Measurements from ENCODE around the gene GPR148.

The GPR148 gene

GRCh38 chr2:130764035-130764820 is 35.4 kb downstream of the GPR148 start:
- Histone ChIP-seq H3K36me3 (ENCODE audit: control insufficient read depth, insufficient read depth, low read length, severe bottlenecking) (no peaks in the 10 kb centered on the region), H3K4me1 (ENCODE audit: control insufficient read depth, insufficient read depth, low read length) (no peaks in the 10 kb centered on the region), H3K9me3 (ENCODE audit: control insufficient read depth, low read length) (no peaks in the 10 kb centered on the region), H3K4me3 (ENCODE audit: low read length) (no peak overlapping the region), H3K27me3 (replicated peaks; ENCODE audit: control insufficient read depth, insufficient read depth, low read length) (peaks cover 26% of the 10 kb centered on the region), H3K9ac (ENCODE audit: low read length) (no peak overlapping the region)
- no peak for DNase-seq (ENCODE audit: low read depth)

- Histone ChIP-seq H3K9me3 (ENCODE audit: control insufficient read depth, low read length) (no peaks in the 10 kb centered on the region), H3K4me1 (ENCODE audit: control insufficient read depth, insufficient read depth, low read length) (no peaks in the 10 kb centered on the region), H3K27me3 (replicated peaks; ENCODE audit: control insufficient read depth, insufficient read depth, low read length) (peaks cover 26% of the 10 kb centered on the region), H3K4me3 (ENCODE audit: low read length) (no peak overlapping the region), H3K9ac (ENCODE audit: low read length) (no peak overlapping the region), H3K36me3 (ENCODE audit: control insufficient read depth, insufficient read depth, low read length, severe bottlenecking) (no peaks in the 10 kb centered on the region)
- DNase-seq (ENCODE audit: low read depth) = no peak
Measured at GRCh38 chr2:130764821-130765115, 35.9 kb downstream of the GPR148 start.

- Histone ChIP-seq H3K9ac (ENCODE audit: low read length) (no peak overlapping the region), H3K27me3 (replicated peaks; ENCODE audit: control insufficient read depth, insufficient read depth, low read length) (peaks cover 22% of the 10 kb centered on the region), H3K36me3 (ENCODE audit: control insufficient read depth, insufficient read depth, low read length, severe bottlenecking) (no peaks in the 10 kb centered on the region), H3K9me3 (ENCODE audit: control insufficient read depth, low read length) (no peaks in the 10 kb centered on the region), H3K4me3 (ENCODE audit: low read length) (no peak overlapping the region), H3K4me1 (ENCODE audit: control insufficient read depth, insufficient read depth, low read length) (no peaks in the 10 kb centered on the region)
- DNase-seq (ENCODE audit: low read depth) = no peak
Measured at GRCh38 chr2:130765464-130765863, 36.6 kb downstream of the GPR148 start.

GRCh38 chr2:130766037-130766436 is 37.2 kb downstream of the GPR148 start:
- Histone ChIP-seq H3K4me3 (ENCODE audit: low read length) (no peak overlapping the region), H3K9ac (ENCODE audit: low read length) (no peak overlapping the region), H3K4me1 (ENCODE audit: control insufficient read depth, insufficient read depth, low read length) (no peaks in the 10 kb centered on the region), H3K9me3 (ENCODE audit: control insufficient read depth, low read length) (no peaks in the 10 kb centered on the region), H3K27me3 (replicated peaks; ENCODE audit: control insufficient read depth, insufficient read depth, low read length) (peaks cover 18% of the 10 kb centered on the region), H3K36me3 (ENCODE audit: control insufficient read depth, insufficient read depth, low read length, severe bottlenecking) (no peaks in the 10 kb centered on the region)
- no peak for DNase-seq (ENCODE audit: low read depth)

- H3K4me3 ChIP-seq (ENCODE audit: low read length) = no peak overlapping the region
- H3K36me3 ChIP-seq (ENCODE audit: control insufficient read depth, insufficient read depth, low read length, severe bottlenecking) = no peaks in the 10 kb centered on the region
- no peaks in the 10 kb centered on the region for H3K9me3 ChIP-seq (ENCODE audit: control insufficient read depth, low read length)
- no peak overlapping the region for H3K9ac ChIP-seq (ENCODE audit: low read length)
- H3K4me1 ChIP-seq (ENCODE audit: control insufficient read depth, insufficient read depth, low read length) = no peaks in the 10 kb centered on the region
- H3K27me3 ChIP-seq (replicated peaks; ENCODE audit: control insufficient read depth, insufficient read depth, low read length) = peaks cover 10% of the 10 kb centered on the region
- DNase-seq (ENCODE audit: low read depth) = no peak
Measured at GRCh38 chr2:130766711-130767407, 38.0 kb downstream of the GPR148 start.

- no peaks in the 10 kb centered on the region for H3K36me3 ChIP-seq (ENCODE audit: control insufficient read depth, insufficient read depth, low read length, severe bottlenecking)
- H3K9me3 ChIP-seq (ENCODE audit: control insufficient read depth, low read length) = no peaks in the 10 kb centered on the region
- H3K4me1 ChIP-seq (ENCODE audit: control insufficient read depth, insufficient read depth, low read length) = no peaks in the 10 kb centered on the region
- H3K9ac ChIP-seq (ENCODE audit: low read length) = no peak overlapping the region
- H3K4me3 ChIP-seq (ENCODE audit: low read length) = no peak overlapping the region
- H3K27me3 ChIP-seq (replicated peaks; ENCODE audit: control insufficient read depth, insufficient read depth, low read length) = peaks cover 9% of the 10 kb centered on the region
- DNase-seq (ENCODE audit: low read depth) = no peak
Measured at GRCh38 chr2:130767408-130767775, 38.5 kb downstream of the GPR148 start.

- H3K4me1 ChIP-seq (ENCODE audit: control insufficient read depth, insufficient read depth, low read length) = no peaks in the 10 kb centered on the region
- H3K4me3 ChIP-seq (ENCODE audit: low read length) = no peak overlapping the region
- peaks cover 9% of the 10 kb centered on the region for H3K27me3 ChIP-seq (replicated peaks; ENCODE audit: control insufficient read depth, insufficient read depth, low read length)
- H3K9me3 ChIP-seq (ENCODE audit: control insufficient read depth, low read length) = peaks cover 4% of the 10 kb centered on the region
- no peaks in the 10 kb centered on the region for H3K36me3 ChIP-seq (ENCODE audit: control insufficient read depth, insufficient read depth, low read length, severe bottlenecking)
- no peak for DNase-seq (ENCODE audit: low read depth)
- no peak overlapping the region for H3K9ac ChIP-seq (ENCODE audit: low read length)
Measured at GRCh38 chr2:130768191-130768855, 39.5 kb downstream of the GPR148 start.

- DNase-seq (ENCODE audit: low read depth) = no peak
- H3K27me3 ChIP-seq (replicated peaks; ENCODE audit: control insufficient read depth, insufficient read depth, low read length) = peaks cover 9% of the 10 kb centered on the region
- no peak overlapping the region for H3K4me3 ChIP-seq (ENCODE audit: low read length)
- no peaks in the 10 kb centered on the region for H3K4me1 ChIP-seq (ENCODE audit: control insufficient read depth, insufficient read depth, low read length)
- no peaks in the 10 kb centered on the region for H3K36me3 ChIP-seq (ENCODE audit: control insufficient read depth, insufficient read depth, low read length, severe bottlenecking)
- no peak overlapping the region for H3K9ac ChIP-seq (ENCODE audit: low read length)
- H3K9me3 ChIP-seq (ENCODE audit: control insufficient read depth, low read length) = peaks cover 4% of the 10 kb centered on the region
Measured at GRCh38 chr2:130769343-130769907, 40.6 kb downstream of the GPR148 start.

- Histone ChIP-seq H3K27me3 (replicated peaks; ENCODE audit: control insufficient read depth, insufficient read depth, low read length) (no peaks in the 10 kb centered on the region), H3K9ac (ENCODE audit: low read length) (no peak overlapping the region), H3K4me3 (ENCODE audit: low read length) (no peak overlapping the region), H3K36me3 (ENCODE audit: control insufficient read depth, insufficient read depth, low read length, severe bottlenecking) (no peaks in the 10 kb centered on the region), H3K4me1 (ENCODE audit: control insufficient read depth, insufficient read depth, low read length) (no peaks in the 10 kb centered on the region), H3K9me3 (ENCODE audit: control insufficient read depth, low read length) (peaks cover 4% of the 10 kb centered on the region)
- no peak for DNase-seq (ENCODE audit: low read depth)
Measured at GRCh38 chr2:130776550-130776949, 47.7 kb downstream of the GPR148 start.

- Histone ChIP-seq H3K9ac (ENCODE audit: low read length) (no peak overlapping the region), H3K27me3 (replicated peaks; ENCODE audit: control insufficient read depth, insufficient read depth, low read length) (no peaks in the 10 kb centered on the region), H3K9me3 (ENCODE audit: control insufficient read depth, low read length) (no peaks in the 10 kb centered on the region), H3K36me3 (ENCODE audit: control insufficient read depth, insufficient read depth, low read length, severe bottlenecking) (no peaks in the 10 kb centered on the region), H3K4me3 (ENCODE audit: low read length) (no peak overlapping the region), H3K4me1 (ENCODE audit: control insufficient read depth, insufficient read depth, low read length) (no peaks in the 10 kb centered on the region)
- DNase-seq (ENCODE audit: low read depth) = no peak
Measured at GRCh38 chr2:130778781-130779180, 49.9 kb downstream of the GPR148 start.

Measured in adipocyte (in vitro differentiated cells).